Measurements from ENCODE around the gene KRTAP20-2. TPM values are rescaled to one million over a fixed set of nuclear protein-coding genes. Genes with fewer than 3 reads are reported as not detected.

KRTAP20-2 gene
- polyA plus RNA-seq, 1 donor from 2014 or later = not detected

DNA sequence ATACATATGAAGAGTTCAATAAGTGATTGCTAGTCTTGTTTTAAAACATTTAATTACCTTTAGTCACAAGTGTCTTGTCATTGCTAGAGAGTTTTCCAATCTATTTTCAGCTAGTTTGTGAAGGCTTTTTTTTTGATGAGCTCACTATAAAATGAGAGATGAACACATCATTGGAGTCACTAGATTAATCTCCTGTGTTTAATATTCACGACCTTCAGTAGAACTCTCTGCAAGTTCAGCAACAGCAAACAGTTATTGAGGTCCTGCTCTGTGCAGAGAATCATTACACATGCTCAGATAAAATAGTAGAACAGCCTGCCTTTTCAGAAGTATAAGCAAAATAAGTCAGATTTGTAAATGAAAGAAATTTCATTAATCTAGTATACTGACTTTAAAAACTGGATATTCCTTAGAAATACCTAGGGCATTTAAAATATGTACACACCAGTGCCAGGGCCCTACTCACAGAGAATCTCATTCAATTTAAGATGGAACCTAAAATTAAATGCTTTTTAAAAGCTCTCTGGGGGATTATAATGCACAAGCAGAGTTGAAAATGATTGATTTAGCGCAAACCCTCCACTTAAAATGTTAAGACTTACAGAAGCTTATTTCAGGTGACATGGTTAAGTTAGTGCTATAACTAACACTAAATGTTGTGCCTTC lies 38.1 kb downstream of the KRTAP20-2 start:
- TF ChIP-seq TAF1 (IDR thresholded peaks at IDR 0.05; ENCODE audit: low read depth) = no peak
- no peak for TF ChIP-seq EZH2 (IDR thresholded peaks at IDR 0.05; ENCODE audit: borderline replicate concordance, insufficient read depth, low read length, poor library complexity, severe bottlenecking)
- no peak for TF ChIP-seq EP300 (conservative IDR thresholded peaks at IDR 0.05; ENCODE audit: poor library complexity, severe bottlenecking)
- no peak for TF ChIP-seq SMC3 (conservative IDR thresholded peaks at IDR 0.05; ENCODE audit: poor library complexity)
- TF ChIP-seq, protein P1, sequence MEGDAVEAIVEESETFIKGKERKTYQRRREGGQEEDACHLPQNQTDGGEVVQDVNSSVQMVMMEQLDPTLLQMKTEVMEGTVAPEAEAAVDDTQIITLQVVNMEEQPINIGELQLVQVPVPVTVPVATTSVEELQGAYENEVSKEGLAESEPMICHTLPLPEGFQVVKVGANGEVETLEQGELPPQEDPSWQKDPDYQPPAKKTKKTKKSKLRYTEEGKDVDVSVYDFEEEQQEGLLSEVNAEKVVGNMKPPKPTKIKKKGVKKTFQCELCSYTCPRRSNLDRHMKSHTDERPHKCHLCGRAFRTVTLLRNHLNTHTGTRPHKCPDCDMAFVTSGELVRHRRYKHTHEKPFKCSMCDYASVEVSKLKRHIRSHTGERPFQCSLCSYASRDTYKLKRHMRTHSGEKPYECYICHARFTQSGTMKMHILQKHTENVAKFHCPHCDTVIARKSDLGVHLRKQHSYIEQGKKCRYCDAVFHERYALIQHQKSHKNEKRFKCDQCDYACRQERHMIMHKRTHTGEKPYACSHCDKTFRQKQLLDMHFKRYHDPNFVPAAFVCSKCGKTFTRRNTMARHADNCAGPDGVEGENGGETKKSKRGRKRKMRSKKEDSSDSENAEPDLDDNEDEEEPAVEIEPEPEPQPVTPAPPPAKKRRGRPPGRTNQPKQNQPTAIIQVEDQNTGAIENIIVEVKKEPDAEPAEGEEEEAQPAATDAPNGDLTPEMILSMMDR (IDR thresholded peaks at IDR 0.05; ENCODE audit: poor library complexity, severe bottlenecking) = no peak
- no peak for TF ChIP-seq POLR2AphosphoS5 (IDR thresholded peaks at IDR 0.05)
- TF ChIP-seq RAD21 (conservative IDR thresholded peaks at IDR 0.05) = no peak
- TF ChIP-seq MXI1 (conservative IDR thresholded peaks at IDR 0.05; ENCODE audit: poor library complexity, severe bottlenecking) = no peak
- TF ChIP-seq, protein P2, sequence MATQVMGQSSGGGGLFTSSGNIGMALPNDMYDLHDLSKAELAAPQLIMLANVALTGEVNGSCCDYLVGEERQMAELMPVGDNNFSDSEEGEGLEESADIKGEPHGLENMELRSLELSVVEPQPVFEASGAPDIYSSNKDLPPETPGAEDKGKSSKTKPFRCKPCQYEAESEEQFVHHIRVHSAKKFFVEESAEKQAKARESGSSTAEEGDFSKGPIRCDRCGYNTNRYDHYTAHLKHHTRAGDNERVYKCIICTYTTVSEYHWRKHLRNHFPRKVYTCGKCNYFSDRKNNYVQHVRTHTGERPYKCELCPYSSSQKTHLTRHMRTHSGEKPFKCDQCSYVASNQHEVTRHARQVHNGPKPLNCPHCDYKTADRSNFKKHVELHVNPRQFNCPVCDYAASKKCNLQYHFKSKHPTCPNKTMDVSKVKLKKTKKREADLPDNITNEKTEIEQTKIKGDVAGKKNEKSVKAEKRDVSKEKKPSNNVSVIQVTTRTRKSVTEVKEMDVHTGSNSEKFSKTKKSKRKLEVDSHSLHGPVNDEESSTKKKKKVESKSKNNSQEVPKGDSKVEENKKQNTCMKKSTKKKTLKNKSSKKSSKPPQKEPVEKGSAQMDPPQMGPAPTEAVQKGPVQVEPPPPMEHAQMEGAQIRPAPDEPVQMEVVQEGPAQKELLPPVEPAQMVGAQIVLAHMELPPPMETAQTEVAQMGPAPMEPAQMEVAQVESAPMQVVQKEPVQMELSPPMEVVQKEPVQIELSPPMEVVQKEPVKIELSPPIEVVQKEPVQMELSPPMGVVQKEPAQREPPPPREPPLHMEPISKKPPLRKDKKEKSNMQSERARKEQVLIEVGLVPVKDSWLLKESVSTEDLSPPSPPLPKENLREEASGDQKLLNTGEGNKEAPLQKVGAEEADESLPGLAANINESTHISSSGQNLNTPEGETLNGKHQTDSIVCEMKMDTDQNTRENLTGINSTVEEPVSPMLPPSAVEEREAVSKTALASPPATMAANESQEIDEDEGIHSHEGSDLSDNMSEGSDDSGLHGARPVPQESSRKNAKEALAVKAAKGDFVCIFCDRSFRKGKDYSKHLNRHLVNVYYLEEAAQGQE (IDR thresholded peaks at IDR 0.05; ENCODE audit: borderline replicate concordance) = no peak
- H3K79me2 ChIP-seq (replicated peaks; ENCODE audit: insufficient read depth, low read length) = no peaks in the 10 kb centered on the region
- H2AFZ ChIP-seq (ENCODE audit: low read depth, low read length) = no peak overlapping the region
- no peaks in the 10 kb centered on the region for H4K20me1 ChIP-seq (ENCODE audit: insufficient read depth)
- H3K4me2 ChIP-seq (ENCODE audit: low read length) = peak overlapping the region; percentile 4
- H3K27me3 ChIP-seq (ENCODE audit: insufficient read depth, low read depth, low read length) = no peaks in the 10 kb centered on the region
- no peaks in the 10 kb centered on the region for H3K9me2 ChIP-seq (ENCODE audit: insufficient read depth, low read length)
- no peak overlapping the region for H3K4me3 ChIP-seq (ENCODE audit: low read length)
- H3K9ac ChIP-seq (ENCODE audit: low read length) = no peak overlapping the region
- H3K36me3 ChIP-seq (ENCODE audit: insufficient read depth, low read length) = no peaks in the 10 kb centered on the region
- H3K27ac ChIP-seq (ENCODE audit: low read length) = no peak overlapping the region
- H3K9me3 ChIP-seq (ENCODE audit: low read length) = no peaks in the 10 kb centered on the region
- no peaks in the 10 kb centered on the region for H3F3A ChIP-seq (ENCODE audit: insufficient read depth, low read length, poor library complexity, severe bottlenecking)

DNA sequence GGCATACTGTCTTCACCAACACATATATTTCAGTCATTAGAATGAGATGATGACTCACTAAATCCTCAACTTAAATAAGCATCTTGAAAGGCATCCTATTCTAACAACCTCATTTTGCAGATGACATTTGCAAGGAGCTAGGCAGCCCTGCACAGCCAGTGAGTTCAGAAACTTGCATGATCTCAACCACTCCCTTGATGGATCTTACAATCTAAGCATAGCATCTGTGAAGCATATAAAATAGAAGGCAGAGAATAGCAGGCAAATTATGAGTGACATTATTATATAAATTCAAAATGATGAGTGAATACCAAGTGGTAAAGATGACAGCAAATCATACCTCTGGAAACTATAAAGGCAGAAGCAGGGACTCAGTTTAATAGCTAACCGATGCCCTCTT lies 39.3 kb downstream of the KRTAP20-2 start:
- Histone ChIP-seq H3K4me3 (ENCODE audit: low read length) (no peak overlapping the region), H2AFZ (ENCODE audit: low read depth, low read length) (no peak overlapping the region), H4K20me1 (ENCODE audit: insufficient read depth) (no peaks in the 10 kb centered on the region), H3K27me3 (ENCODE audit: insufficient read depth, low read depth, low read length) (no peaks in the 10 kb centered on the region), H3K79me2 (replicated peaks; ENCODE audit: insufficient read depth, low read length) (no peaks in the 10 kb centered on the region), H3F3A (ENCODE audit: insufficient read depth, low read length, poor library complexity, severe bottlenecking) (no peaks in the 10 kb centered on the region), H3K4me2 (ENCODE audit: low read length) (no peak overlapping the region), H3K9ac (ENCODE audit: low read length) (no peak overlapping the region), H3K36me3 (ENCODE audit: insufficient read depth, low read length) (no peaks in the 10 kb centered on the region), H3K9me2 (ENCODE audit: insufficient read depth, low read length) (no peaks in the 10 kb centered on the region), H3K9me3 (ENCODE audit: low read length) (no peaks in the 10 kb centered on the region), H3K27ac (ENCODE audit: low read length) (no peak overlapping the region)
- TF ChIP-seq RAD21 (conservative IDR thresholded peaks at IDR 0.05) (peak; percentile 52), EP300 (conservative IDR thresholded peaks at IDR 0.05; ENCODE audit: poor library complexity, severe bottlenecking) (peak; percentile 83), POLR2AphosphoS5 (IDR thresholded peaks at IDR 0.05) (peak; percentile 63)
- TF ChIP-seq, protein P1 (IDR thresholded peaks at IDR 0.05; ENCODE audit: poor library complexity, severe bottlenecking) = no peak
